Activated naive CD8-positive, alpha-beta T cell treated with anti-CD3 and anti-CD28 coated beads, Interleukin-2, amount 10 ng/mL, durations not matched to agents 7 days and 5 days (primary cell): ENCODE results near the gene NECAB3. TPM values are rescaled to one million over a fixed set of nuclear protein-coding genes. Genes with fewer than 3 reads are reported as not detected.

Experiments used
- ATAC-seq: fragments of 150-1000 bp; cut with Tn5 transposase; one replicate; pipeline ENCODE4 v1.10.0; 2021; ENCODE audit warnings: low read depth, moderate library complexity
- POLR2A ChIA-PET: fragments of 350-600 bp; sonication (Branson Sonifier 250); formaldehyde crosslinking; loops from one replicate; lab custom pipeline; 2021; ENCODE audit warnings: antibody characterized with exemption; lab: Charles Lee
- DNase-seq: peaks from one replicate; pipeline ENCODE4 v3.0.0; 2021
- H3K27ac Mint-ChIP-seq: one replicate; pipeline ENCODE4 v1.8.0; 2022; ENCODE audit warnings: mild to moderate bottlenecking, mixed read lengths
- H3K27me3 Mint-ChIP-seq: one replicate; pipeline ENCODE4 v1.8.0; 2022; ENCODE audit warnings: mild to moderate bottlenecking, moderate library complexity, mixed read lengths
- H3K36me3 Mint-ChIP-seq: one replicate; pipeline ENCODE4 v1.8.0; 2021; ENCODE audit warnings: mild to moderate bottlenecking, mixed read lengths
- H3K4me1 Mint-ChIP-seq: one replicate; pipeline ENCODE4 v1.8.0; 2021; ENCODE audit warnings: mixed read lengths
- H3K4me3 Mint-ChIP-seq: one replicate; pipeline ENCODE4 v1.8.0; 2022; ENCODE audit warnings: mild to moderate bottlenecking, moderate library complexity, mixed read lengths
- H3K9me3 Mint-ChIP-seq: one replicate; pipeline ENCODE4 v1.8.0; 2021; ENCODE audit warnings: mixed read lengths
- total RNA-seq, 2 experiments: library from RNA; stranded (reverse); gene quantifications; one replicate each; pipeline ENCODE4 v1.2.3, GENCODE V29; 2021

The NECAB3 gene
- total RNA-seq, result 10 to 100 TPM; 36.3 to 37.7 TPM

- peaks cover 42% of the 10 kb centered on the region for H3K4me1 Mint-ChIP-seq
- POLR2A ChIA-PET, result interaction anchor here (1.5 to 2.2 kb wide), 5 partner anchors 8 to 57 kb away, joined by 6 to 12 read pairs (median 7); partner anchors contain the start of genes ACTL10 and ZNF341
- ATAC-seq (peak; percentile 77), DNase-seq (peak; percentile 85)
- peaks cover 20% of the 10 kb centered on the region for H3K36me3 Mint-ChIP-seq
- peak within 1 kb of the TSS; percentile 93 for H3K4me3 Mint-ChIP-seq
- H3K27ac Mint-ChIP-seq, result peak within 1 kb of the TSS; percentile 90
- no peaks in the 10 kb centered on the region for H3K27me3 Mint-ChIP-seq
- H3K9me3 Mint-ChIP-seq, result no peaks in the 10 kb centered on the region
These were observed at the start of gene NECAB3 for GRCh38 chr20:33674294-33675135. NECAB3 (minus strand) TSS chr20:33674428; CDS start chr20:33674352, 76 bp downstream.

DNA sequence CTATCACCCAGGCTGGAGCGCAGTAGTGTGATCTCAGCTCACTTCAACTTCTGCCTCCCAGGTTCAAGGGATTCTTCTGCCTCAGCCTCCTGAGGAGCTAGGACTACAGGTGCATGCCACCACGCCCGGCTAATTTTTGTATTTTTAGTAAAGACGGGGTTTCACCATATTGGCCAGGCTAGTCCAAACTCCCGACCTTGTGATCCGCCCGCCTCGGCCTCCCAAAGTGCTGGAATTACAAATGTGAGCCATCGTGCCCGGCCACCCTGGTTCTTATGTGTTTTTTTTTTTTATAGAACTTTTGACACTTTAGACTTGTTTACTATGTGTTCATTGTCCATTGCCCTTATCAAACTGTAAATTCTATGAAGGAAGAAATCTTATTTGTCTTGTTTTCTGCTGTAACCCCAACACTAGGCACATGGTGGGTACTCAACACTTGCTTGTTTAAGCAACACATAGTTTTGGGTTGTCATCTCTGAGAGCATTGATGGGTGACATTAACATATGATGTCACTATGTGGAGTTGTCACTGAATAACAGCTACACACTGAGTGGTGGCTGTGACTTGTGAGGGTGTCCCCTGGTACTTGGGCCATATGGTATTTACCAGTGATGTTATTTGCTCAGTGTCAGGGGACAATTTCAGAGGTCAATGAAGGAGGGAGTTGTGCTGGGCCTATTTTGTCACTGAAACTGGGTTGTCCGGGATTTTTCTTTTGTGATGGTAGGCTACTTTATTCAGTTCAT is 47.3 kb upstream of the NECAB3 start:
- H3K4me1 Mint-ChIP-seq, result peaks cover 21% of the 10 kb centered on the region
- no peaks in the 10 kb centered on the region for H3K9me3 Mint-ChIP-seq
- POLR2A ChIA-PET, result interaction anchor here (2.3 to 2.8 kb wide), 2 partner anchors 10 to 278 kb away, joined by 6 to 24 read pairs; partner anchors contain the start of genes SNTA1 and ZNF341
- H3K36me3 Mint-ChIP-seq, result peaks cover 4% of the 10 kb centered on the region
- ATAC-seq (no peak), DNase-seq (no peak)
- H3K4me3 Mint-ChIP-seq, result no peak overlapping the region
- H3K27ac Mint-ChIP-seq, result no peak overlapping the region
- H3K27me3 Mint-ChIP-seq, result no peaks in the 10 kb centered on the region

- DNase-seq (peak; percentile 86), ATAC-seq (peak; percentile 98)
- peaks cover 4% of the 10 kb centered on the region for H3K36me3 Mint-ChIP-seq
- no peaks in the 10 kb centered on the region for H3K9me3 Mint-ChIP-seq
- H3K27ac Mint-ChIP-seq, result peak within 1 kb of the TSS; percentile 91
- peaks cover 24% of the 10 kb centered on the region for H3K4me1 Mint-ChIP-seq
- H3K4me3 Mint-ChIP-seq, result peak within 1 kb of the TSS; percentile 90
- POLR2A ChIA-PET, result interaction anchor here (0.7 to 2.9 kb wide), 15 partner anchors 11 to 392 kb away, joined by 3 to 46 read pairs (median 9); partner anchors contain the start of genes ACTL10, CBFA2T2, E2F1 and EIF2S2
- H3K27me3 Mint-ChIP-seq, result no peaks in the 10 kb centered on the region
These were observed 45.9 kb upstream of the NECAB3 start, which contains the start of gene PXMP4 for GRCh38 chr20:33719989-33720709. PXMP4 (minus strand) TSS chr20:33720310; CDS start chr20:33720207, 103 bp downstream.

GRCh38 chr20:33719277-33719988 is 45.2 kb upstream of the NECAB3 start:
- POLR2A ChIA-PET, result interaction anchor here (0.8 to 2.9 kb wide), 14 partner anchors 12 to 393 kb away, joined by 3 to 46 read pairs (median 10); partner anchors contain the start of genes ACTL10, CBFA2T2, E2F1 and EIF2S2
- Mint-ChIP-seq H3K4me3 (peak overlapping the region; percentile 90), H3K27ac (peak overlapping the region; percentile 91), H3K9me3 (no peaks in the 10 kb centered on the region), H3K36me3 (peaks cover 4% of the 10 kb centered on the region), H3K27me3 (no peaks in the 10 kb centered on the region), H3K4me1 (peaks cover 24% of the 10 kb centered on the region)
- peak; percentile 43 for DNase-seq
- ATAC-seq, result peak; percentile 1

DNA sequence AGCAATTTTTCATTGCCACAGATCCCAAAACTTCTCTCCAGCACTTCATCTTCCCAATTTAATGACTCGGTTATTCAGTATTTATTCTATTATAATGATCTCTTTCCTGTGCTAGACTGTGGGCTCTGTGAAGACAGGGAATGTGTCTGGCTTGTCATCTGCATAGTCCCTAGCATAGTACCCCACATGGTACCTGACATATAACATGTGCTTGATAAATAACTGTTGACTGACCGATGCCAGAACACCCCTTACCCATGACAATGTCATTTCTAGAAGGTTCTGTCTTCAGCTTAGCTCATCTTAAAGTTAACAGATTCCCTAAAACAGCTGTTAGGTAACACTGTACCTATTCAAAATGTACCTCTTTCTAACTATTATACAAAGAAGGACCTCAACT is 42.3 kb upstream of the NECAB3 start:
- Mint-ChIP-seq H3K9me3 (no peaks in the 10 kb centered on the region), H3K4me1 (peaks cover 26% of the 10 kb centered on the region), H3K4me3 (no peak overlapping the region), H3K36me3 (peaks cover 16% of the 10 kb centered on the region), H3K27ac (no peak overlapping the region), H3K27me3 (no peaks in the 10 kb centered on the region)
- ATAC-seq (no peak), DNase-seq (no peak)
- POLR2A ChIA-PET, result no interaction called here

- DNase-seq, result no peak
- Mint-ChIP-seq H3K4me3 (no peak overlapping the region), H3K9me3 (no peaks in the 10 kb centered on the region), H3K36me3 (peaks cover 30% of the 10 kb centered on the region), H3K4me1 (peaks cover 21% of the 10 kb centered on the region), H3K27me3 (no peaks in the 10 kb centered on the region), H3K27ac (no peak overlapping the region)
- ATAC-seq, result no peak
- POLR2A ChIA-PET, result interaction anchor here (1.3 kb wide), 1 partner anchor 23 kb away, joined by 3 read pairs; no protein-coding TSS in a partner anchor
These were observed 39.7 kb upstream of the NECAB3 start for GRCh38 chr20:33713865-33714367.

- Mint-ChIP-seq H3K4me1 (peaks cover 10% of the 10 kb centered on the region), H3K27ac (no peak overlapping the region), H3K4me3 (no peak overlapping the region), H3K27me3 (no peaks in the 10 kb centered on the region), H3K36me3 (peaks cover 26% of the 10 kb centered on the region), H3K9me3 (no peaks in the 10 kb centered on the region)
- POLR2A ChIA-PET, result no interaction called here
- ATAC-seq (no peak), DNase-seq (no peak)
These were observed 37.2 kb upstream of the NECAB3 start for GRCh38 chr20:33711446-33711738.

DNA sequence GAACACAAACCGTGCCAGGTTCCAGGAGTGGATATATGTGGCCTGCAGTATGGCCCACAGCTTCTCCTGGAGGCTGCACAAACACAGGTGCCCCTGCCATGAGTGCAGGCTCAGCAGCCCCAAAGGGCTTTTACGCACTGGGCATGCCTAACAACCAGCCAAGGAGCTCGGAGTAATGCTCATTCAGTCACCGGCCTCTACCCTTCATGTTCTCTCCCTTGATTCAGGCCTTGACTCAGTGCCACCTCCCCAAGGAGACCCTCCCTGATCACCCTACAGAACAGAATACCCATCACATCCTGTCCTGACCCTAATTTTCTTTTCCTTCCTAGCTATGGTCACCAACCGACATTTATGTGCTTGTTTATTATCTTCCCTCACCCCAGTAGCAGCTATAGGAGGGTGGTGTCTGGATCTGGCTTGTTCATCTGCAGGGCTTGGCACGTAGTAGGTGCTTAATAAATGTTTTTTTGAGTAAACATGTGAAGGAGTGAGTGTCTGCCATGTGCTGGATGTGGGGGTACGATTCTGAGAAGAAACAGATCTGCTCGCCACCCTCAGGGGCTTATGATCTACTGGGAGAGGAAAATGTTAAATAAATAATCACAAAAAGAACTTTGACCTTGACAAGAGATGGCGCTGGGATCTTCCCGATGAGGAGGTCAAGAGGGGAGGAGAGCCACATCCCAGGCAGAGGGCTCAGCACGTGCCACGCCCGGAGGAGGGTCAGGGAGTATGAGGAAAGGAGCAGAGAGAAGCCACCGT is 36.6 kb upstream of the NECAB3 start:
- peaks cover 7% of the 10 kb centered on the region for H3K4me1 Mint-ChIP-seq
- DNase-seq (no peak), ATAC-seq (no peak)
- H3K27me3 Mint-ChIP-seq, result no peaks in the 10 kb centered on the region
- H3K4me3 Mint-ChIP-seq, result no peak overlapping the region
- POLR2A ChIA-PET, result no interaction called here
- H3K36me3 Mint-ChIP-seq, result peaks cover 26% of the 10 kb centered on the region
- no peak overlapping the region for H3K27ac Mint-ChIP-seq
- no peaks in the 10 kb centered on the region for H3K9me3 Mint-ChIP-seq

DNA sequence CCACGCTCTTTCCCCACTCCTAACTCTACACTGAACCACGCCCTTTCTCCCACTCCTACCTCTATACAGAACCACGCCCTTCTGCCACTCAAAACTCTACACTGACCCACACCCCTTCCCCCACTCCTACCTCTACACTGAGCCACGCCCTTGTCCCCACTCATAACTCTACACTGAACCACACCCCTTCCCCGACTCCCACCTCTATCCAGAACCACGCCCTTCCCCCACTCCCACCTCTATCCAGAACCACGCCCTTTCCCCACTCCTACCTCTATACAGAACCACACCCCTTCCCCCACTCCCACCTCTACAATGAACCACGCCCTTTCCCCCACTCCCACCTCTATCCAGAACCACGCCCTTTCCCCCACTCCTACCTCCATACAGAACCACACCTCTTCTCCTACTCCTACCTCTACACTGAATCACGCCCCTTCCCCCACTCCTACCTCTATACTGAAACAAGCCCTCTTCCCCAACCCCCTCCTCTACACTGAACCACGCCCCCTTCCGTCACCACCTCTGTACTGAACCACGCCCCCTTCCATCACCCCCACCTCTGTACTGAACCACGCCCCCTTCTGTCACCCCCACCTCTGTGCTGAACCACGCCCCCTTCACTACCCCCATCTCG is 35.8 kb upstream of the NECAB3 start:
- H3K36me3 Mint-ChIP-seq, result peaks cover 26% of the 10 kb centered on the region
- no peaks in the 10 kb centered on the region for H3K27me3 Mint-ChIP-seq
- no peak overlapping the region for H3K4me3 Mint-ChIP-seq
- peaks cover 7% of the 10 kb centered on the region for H3K4me1 Mint-ChIP-seq
- POLR2A ChIA-PET, result no interaction called here
- no peaks in the 10 kb centered on the region for H3K9me3 Mint-ChIP-seq
- no peak for DNase-seq
- no peak for ATAC-seq
- peak overlapping the region; percentile 34 for H3K27ac Mint-ChIP-seq

GRCh38 chr20:33709398-33709797 is 35.2 kb upstream of the NECAB3 start:
- H3K9me3 Mint-ChIP-seq, result no peaks in the 10 kb centered on the region
- no peak for ATAC-seq
- no peaks in the 10 kb centered on the region for H3K27me3 Mint-ChIP-seq
- H3K4me1 Mint-ChIP-seq, result peaks cover 7% of the 10 kb centered on the region
- H3K36me3 Mint-ChIP-seq, result peaks cover 28% of the 10 kb centered on the region
- no peak for DNase-seq
- H3K27ac Mint-ChIP-seq, result peak overlapping the region; percentile 21
- H3K4me3 Mint-ChIP-seq, result no peak overlapping the region
- POLR2A ChIA-PET, result interaction anchor here (0.6 kb wide), 2 partner anchors 14 to 113 kb away, joined by 3 read pairs; no protein-coding TSS in a partner anchor

DNA sequence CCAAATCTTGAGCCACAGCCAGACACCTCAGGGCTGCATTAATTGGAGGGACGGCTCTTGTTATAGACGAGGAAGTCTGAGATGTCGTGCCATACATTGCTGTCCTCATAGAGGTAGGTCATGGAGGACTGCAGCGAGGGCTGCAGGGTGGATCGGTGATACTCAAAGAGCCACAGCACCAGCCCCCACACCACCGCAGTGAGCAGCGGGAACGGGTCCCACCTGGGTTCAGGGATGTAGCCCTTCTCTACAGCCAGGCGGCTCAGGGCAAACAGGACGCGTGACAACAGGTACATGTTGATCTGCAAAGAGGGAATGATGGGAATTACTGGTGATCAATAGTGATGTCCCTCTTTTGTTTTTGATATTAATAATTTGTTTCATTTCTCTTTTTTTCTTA is 33.4 kb upstream of the NECAB3 start:
- no peak overlapping the region for H3K4me3 Mint-ChIP-seq
- DNase-seq, result no peak
- H3K27me3 Mint-ChIP-seq, result no peaks in the 10 kb centered on the region
- H3K36me3 Mint-ChIP-seq, result peaks cover 22% of the 10 kb centered on the region
- H3K4me1 Mint-ChIP-seq, result peaks cover 5% of the 10 kb centered on the region
- no peak overlapping the region for H3K27ac Mint-ChIP-seq
- H3K9me3 Mint-ChIP-seq, result no peaks in the 10 kb centered on the region
- POLR2A ChIA-PET, result no interaction called here
- ATAC-seq, result no peak
